OCI-LY1 (cell line): ENCODE results near the gene APOD.

Source experiments
- H2AFZ ChIP-seq: fragments of 200-600 bp; sonication (generic), shearing (Covaris generic); 2 replicates; pipeline ENCODE4 v1.6.0; 2014; ENCODE audit warnings: antibody characterized with exemption, mild to moderate bottlenecking, low read length
- H3F3A ChIP-seq: fragments of 200-600 bp; sonication (generic), shearing (Covaris generic); 2 replicates; pipeline ENCODE4 v1.6.0; 2014; ENCODE audit warnings: mild to moderate bottlenecking, antibody characterized with exemption, low read length, moderate library complexity; ENCODE audit not compliant: insufficient read depth
- H3K27ac ChIP-seq: fragments of 200-600 bp; sonication (generic); 2 replicates; pipeline ENCODE4 v1.5.1; 2014; ENCODE audit warnings: low read length, mixed run types, mild to moderate bottlenecking, low read depth; ENCODE audit not compliant: poor library complexity, severe bottlenecking
- H3K27me3 ChIP-seq: fragments of 200-600 bp; sonication (generic); 2 replicates; pipeline ENCODE4 v1.6.0; 2014; ENCODE audit warnings: antibody characterized with exemption, mild to moderate bottlenecking, low read length, moderate library complexity; ENCODE audit not compliant: insufficient read depth
- H3K36me3 ChIP-seq: fragments of 200-600 bp; sonication (generic); 2 replicates; pipeline ENCODE4 v1.6.1; 2014; ENCODE audit warnings: mild to moderate bottlenecking, antibody characterized with exemption, low read length, moderate library complexity, mixed read lengths; ENCODE audit not compliant: insufficient read depth
- H3K4me1 ChIP-seq: fragments of 200-600 bp; sonication (generic); 2 replicates; pipeline ENCODE4 v1.5.1; 2014; ENCODE audit warnings: mild to moderate bottlenecking, low read length, moderate library complexity; ENCODE audit not compliant: insufficient read depth, severe bottlenecking
- H3K4me2 ChIP-seq: fragments of 200-600 bp; sonication (generic), shearing (Covaris generic); 2 replicates; pipeline ENCODE4 v1.6.1; 2014; ENCODE audit warnings: low read length
- H3K4me3 ChIP-seq: fragments of 200-600 bp; sonication (generic); 2 replicates; pipeline ENCODE4 v1.5.1; 2014; ENCODE audit warnings: low read length, low read depth, mild to moderate bottlenecking, mixed read lengths; ENCODE audit not compliant: poor library complexity, severe bottlenecking
- H3K79me2 ChIP-seq: fragments of 200-600 bp; shearing (Covaris generic); 2 replicates; pipeline ENCODE4 v1.6.1; 2016; ENCODE audit warnings: mixed run types, low read length, mixed read lengths; ENCODE audit not compliant: insufficient read depth
- H3K9ac ChIP-seq: fragments of 200-600 bp; sonication (generic), shearing (Covaris generic); 2 replicates; pipeline ENCODE4 v1.6.1; 2014; ENCODE audit warnings: mild to moderate bottlenecking, low read length, mixed read lengths
- H3K9me2 ChIP-seq: fragments of 200-600 bp; sonication (generic), shearing (Covaris generic); 2 replicates; pipeline ENCODE4 v1.6.1; 2014; ENCODE audit warnings: low read depth, mild to moderate bottlenecking, low read length, mixed read lengths
- H3K9me3 ChIP-seq: fragments of 200-600 bp; shearing (Covaris generic); 2 replicates; pipeline ENCODE4 v1.6.1; 2014; ENCODE audit warnings: low read length, mixed read lengths
- H4K20me1 ChIP-seq: fragments of 200-600 bp; sonication (generic), shearing (Covaris generic); 2 replicates; pipeline ENCODE4 v1.6.0; 2016; ENCODE audit warnings: mild to moderate bottlenecking, low read length; ENCODE audit not compliant: insufficient read depth
- CTCF ChIP-seq: fragments of 200-600 bp; sonication (generic), shearing (Covaris generic); IDR thresholded peaks from 2 replicates; pipeline ENCODE4 v1.5.1; 2017; ENCODE audit warnings: mild to moderate bottlenecking, antibody characterized with exemption, low read length, moderate library complexity, mixed read lengths
- EZH2 ChIP-seq: fragments of 200-600 bp; sonication (generic), shearing (Covaris generic); IDR thresholded peaks from 2 replicates; pipeline ENCODE4 v1.8.0; 2017; ENCODE audit warnings: borderline replicate concordance, mixed run types, mild to moderate bottlenecking, antibody characterized with exemption, low read length, moderate library complexity, mixed read lengths

APOD gene

GRCh38 chr3:195582947-195583346 lies 793 bp downstream of the APOD start:
- no peaks in the 10 kb centered on the region for H4K20me1 ChIP-seq
- H3K27ac ChIP-seq = no peak overlapping the region

GRCh38 chr3:195580744-195581443 lies 2.8 kb downstream of the APOD start:
- H3K9ac ChIP-seq = no peak overlapping the region
- H3K4me3 ChIP-seq = no peak overlapping the region
- no peaks in the 10 kb centered on the region for H3K27me3 ChIP-seq
- TF ChIP-seq CTCF = no peak
- no peak for TF ChIP-seq EZH2
- no peaks in the 10 kb centered on the region for H3K4me1 ChIP-seq
- no peaks in the 10 kb centered on the region for H3K9me3 ChIP-seq
- H3K4me2 ChIP-seq = no peak overlapping the region
- H3K27ac ChIP-seq = no peak overlapping the region
- no peaks in the 10 kb centered on the region for H3K36me3 ChIP-seq
- H3F3A ChIP-seq = no peaks in the 10 kb centered on the region
- no peaks in the 10 kb centered on the region for H3K9me2 ChIP-seq
- no peak overlapping the region for H2AFZ ChIP-seq
- H4K20me1 ChIP-seq = no peaks in the 10 kb centered on the region
- H3K79me2 ChIP-seq = no peaks in the 10 kb centered on the region

More at GRCh38 chr3:195582947-195583346, 793 bp downstream of the APOD start:
- no peak overlapping the region for H3K4me3 ChIP-seq
- H3K36me3 ChIP-seq = no peaks in the 10 kb centered on the region
- no peaks in the 10 kb centered on the region for H3K9me3 ChIP-seq
- no peaks in the 10 kb centered on the region for H3K9me2 ChIP-seq
- H3K4me1 ChIP-seq = no peaks in the 10 kb centered on the region
- H3K27me3 ChIP-seq = no peaks in the 10 kb centered on the region; the same call in 1 of the 2 replicates
- no peak; the same call in 1 of the 2 replicates for TF ChIP-seq CTCF
- TF ChIP-seq EZH2 = no peak
- no peaks in the 10 kb centered on the region for H3F3A ChIP-seq
- no peaks in the 10 kb centered on the region for H3K79me2 ChIP-seq
- H2AFZ ChIP-seq = no peak overlapping the region
- H3K9ac ChIP-seq = no peak overlapping the region
- no peak overlapping the region for H3K4me2 ChIP-seq

- Histone ChIP-seq H3K36me3 (no peaks in the 10 kb centered on the region), H3K4me3 (no peak overlapping the region), H3K4me2 (no peak overlapping the region), H3K27ac (no peak overlapping the region), H4K20me1 (no peaks in the 10 kb centered on the region), H3K9ac (no peak overlapping the region), H3K79me2 (no peaks in the 10 kb centered on the region), H3K9me3 (no peaks in the 10 kb centered on the region), H3F3A (no peaks in the 10 kb centered on the region), H3K27me3 (no peaks in the 10 kb centered on the region), H2AFZ (no peak overlapping the region), H3K4me1 (no peaks in the 10 kb centered on the region), H3K9me2 (no peaks in the 10 kb centered on the region)
- TF ChIP-seq EZH2 = no peak
- no peak for TF ChIP-seq CTCF
These were observed 4.5 kb downstream of the APOD start for GRCh38 chr3:195579281-195579680.
